Fibroblast of skin of back (primary cell): ENCODE results near the gene KLK10.

Experiments used
- DNase-seq: peaks from one replicate; pipeline ENCODE4 v3.0.0-alpha.2; 2013

Gene KLK10

GRCh38 chr19:51025809-51026553 is 6.5 kb upstream of the KLK10 start:
- DNase-seq, result no peak

- no peak for DNase-seq
Measured at GRCh38 chr19:51025401-51025800, 5.9 kb upstream of the KLK10 start.

DNA sequence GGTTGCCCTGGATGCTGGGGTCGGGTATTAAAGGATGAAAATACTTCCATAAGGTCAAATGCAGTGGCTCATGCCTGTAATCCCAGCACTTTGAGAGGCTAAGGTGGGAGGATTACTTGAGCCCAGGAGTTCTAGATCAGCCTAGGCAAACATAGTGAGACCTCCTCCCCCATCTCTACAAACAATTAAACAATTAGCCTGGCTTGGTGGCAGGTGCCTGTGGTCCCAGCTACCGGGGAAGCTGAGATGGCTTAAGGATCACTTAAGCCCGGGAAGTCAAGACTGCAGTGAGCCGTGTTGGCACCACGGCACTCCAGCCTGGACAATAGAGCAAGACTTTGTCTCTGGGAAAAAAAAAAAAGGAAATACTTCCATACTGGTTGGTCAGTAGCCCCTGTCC is 5.4 kb upstream of the KLK10 start:
- no peak for DNase-seq

DNA sequence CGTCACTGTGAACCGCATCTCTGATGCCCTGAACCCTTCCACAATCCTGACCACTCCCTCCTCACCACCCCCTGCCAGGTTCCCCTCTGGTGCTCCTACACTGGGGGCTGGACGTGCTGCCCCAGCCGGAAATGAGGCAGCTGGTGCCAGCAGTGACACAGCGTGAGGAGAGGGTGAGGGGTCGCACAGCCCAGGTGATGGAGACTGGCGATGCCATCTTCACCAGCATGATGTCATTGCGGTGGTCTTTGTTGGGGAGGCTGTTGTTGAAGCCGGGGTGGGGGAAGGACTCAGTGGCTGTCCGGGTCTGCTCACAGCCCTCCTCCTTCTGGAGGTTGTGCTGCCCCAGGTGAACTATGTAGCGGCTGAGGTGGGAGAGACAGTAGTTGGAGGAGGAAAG is 4.4 kb upstream of the KLK10 start:
- no peak for DNase-seq

GRCh38 chr19:51022526-51022925 is 3.0 kb upstream of the KLK10 start:
- no peak for DNase-seq

DNA sequence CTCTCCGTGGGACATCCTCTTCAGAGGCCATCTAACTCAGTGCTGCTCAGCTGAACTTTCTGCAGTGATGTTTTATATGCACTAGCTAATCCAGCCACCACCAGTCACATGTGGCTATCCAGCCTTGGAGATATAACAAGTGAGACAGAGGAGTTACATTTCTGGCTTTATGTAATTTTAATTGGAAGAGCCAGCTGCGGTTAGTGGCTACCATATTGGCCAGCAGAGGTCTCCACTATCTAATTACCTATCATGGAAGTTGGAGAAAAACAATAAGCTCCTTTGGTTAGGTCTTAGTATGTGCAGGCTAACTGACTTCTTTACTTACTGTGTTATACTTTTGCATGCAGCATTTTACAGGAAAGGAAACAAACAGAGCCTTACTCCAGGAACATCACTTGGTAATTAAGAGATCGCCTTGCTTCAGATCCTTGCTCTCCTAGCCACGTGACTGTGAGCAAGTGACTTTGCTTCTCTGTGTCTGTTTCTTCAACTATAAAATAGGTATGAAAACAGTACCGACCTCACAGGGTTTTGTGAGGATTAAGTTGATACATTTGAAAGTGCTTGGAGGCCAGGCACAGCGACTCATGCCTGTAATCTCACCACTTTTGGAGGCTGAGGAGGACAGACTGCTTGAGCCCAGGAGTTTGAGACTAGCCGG is 1.6 kb upstream of the KLK10 start:
- peak; percentile 32 for DNase-seq

DNA sequence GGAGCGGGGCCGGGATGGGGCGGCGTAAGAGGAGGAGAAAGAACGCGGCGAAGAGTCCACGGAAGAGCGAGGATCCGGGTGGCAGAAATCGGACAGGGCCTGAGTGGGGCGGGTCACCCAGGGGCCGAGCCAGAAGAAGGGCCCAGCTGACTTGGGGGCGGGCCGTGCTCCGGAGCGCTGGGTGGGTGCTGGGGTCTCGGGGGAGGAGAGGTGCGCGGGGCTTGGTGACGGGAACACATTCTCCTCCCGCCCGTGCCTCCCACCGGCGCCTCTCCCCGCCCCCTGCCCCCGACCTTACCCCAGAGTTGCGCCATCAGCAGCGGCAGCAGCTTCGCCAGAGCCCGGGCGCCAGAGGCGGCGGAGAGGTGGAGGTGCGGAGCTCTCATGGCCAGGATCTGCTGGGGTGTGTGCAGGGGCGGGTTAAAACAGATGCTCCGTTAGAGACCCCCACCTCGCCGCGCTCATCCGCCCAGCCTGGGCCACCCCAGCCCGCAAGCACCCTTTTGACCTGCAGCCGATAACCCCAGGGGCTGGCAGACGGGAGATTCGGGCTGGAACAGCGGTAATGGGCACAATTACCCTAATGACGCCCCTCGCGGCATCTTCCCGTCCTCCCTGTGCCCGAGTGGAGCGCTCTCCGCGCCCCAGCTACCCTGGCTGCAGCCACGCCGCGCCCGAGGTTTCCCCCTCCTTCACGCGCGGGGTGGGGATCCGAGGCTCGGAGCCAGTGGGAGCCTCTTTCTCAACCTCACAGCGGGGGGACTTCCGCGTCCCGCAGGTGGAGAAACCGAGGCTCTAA is 565 bp downstream of the KLK10 start:
- no peak for DNase-seq

DNA sequence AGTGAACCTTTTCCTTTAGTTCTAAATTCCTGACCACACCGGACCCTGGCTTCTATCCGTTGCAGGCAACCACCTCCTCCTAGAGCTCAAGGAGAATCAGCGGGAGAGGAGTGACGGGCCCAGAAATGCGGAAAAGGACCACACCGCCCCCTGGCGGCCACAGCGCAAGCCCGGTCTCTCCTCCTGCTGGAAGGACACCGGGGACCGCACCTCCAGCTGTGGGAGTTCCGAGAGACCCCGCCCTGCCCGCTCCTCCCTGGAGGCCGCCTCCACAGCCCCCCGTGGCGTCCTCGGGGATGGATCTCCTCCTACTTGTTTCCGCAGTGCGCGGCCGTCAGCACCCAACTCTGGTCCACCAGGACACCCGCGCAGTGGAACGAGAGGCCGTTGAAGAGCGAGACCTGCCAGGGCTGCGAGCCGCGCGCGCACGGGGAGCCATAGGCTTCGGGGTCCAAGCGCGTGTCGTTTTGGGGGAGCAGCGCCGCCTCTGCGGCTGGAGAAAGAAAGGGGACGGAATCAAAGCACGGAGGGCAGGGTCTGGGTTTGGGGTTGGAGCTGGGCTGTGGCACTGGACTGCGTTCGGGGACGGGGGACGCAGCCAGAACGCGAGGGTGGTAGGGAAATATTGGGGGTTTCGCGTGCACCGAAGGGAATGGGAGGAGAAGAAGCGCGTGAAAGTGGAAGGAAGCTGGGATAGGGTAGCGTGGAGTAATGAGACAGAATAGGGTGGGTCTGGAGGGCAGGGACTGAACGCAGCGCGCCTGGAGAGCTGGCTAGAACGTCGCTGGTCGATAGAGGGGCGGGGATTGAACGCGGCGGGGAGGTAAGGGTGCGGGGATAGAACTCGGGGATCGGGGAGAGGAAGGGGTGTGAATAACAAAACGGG is 2.5 kb downstream of the KLK10 start:
- peak; percentile 15 for DNase-seq

DNA sequence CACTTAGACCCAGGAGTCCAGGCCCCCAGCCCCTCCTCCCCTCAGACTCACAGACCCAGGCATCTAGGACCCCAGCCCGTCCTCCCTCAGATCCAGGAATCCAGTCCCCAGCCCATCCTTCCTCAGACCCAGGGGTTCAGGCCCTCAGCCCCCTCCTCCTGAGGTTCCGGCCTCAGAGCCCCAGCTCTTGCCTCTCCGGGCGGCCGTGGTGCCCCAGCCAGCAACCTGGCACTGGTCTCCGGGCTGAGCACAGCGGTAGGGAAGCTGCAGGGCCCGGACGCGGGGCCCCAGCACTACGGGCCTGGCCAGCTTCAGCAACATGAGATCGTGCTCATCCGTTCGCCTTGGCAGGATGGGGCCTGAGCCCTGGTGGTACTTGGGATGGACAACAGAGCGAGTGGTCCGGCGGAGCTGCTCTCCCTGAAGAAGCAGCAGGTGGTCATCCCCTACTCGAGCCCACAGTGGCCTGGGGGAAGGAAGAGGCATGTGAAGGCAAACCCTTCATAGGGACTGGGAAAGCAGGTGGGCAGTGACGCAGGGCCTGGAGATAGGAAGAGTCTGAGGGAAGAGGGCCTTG is 3.7 kb downstream of the KLK10 start:
- no peak for DNase-seq

DNA sequence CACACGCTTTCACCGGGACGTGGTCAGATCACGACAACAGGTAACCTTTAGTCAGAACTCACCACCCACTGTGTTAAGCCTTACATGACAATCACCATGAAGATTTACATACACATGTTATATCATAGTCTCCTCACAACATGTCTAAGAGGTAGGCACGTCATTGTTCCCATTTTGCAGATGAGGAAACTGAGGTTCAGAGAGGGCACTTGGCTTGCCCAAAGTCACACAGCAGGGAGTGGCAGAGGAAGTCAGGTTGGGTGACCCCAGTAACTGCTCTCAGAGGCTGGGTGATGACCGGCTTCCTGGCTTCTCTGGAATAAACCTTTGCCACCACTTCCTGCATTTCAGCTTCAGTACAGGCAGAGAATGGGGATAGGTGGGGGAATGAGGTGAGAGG is 5.3 kb downstream of the KLK10 start:
- no peak for DNase-seq

GRCh38 chr19:51012661-51013190 is 6.8 kb downstream of the KLK10 start:
- no peak for DNase-seq

GRCh38 chr19:51010066-51010795 is 9.3 kb downstream of the KLK10 start:
- DNase-seq, result no peak

DNA sequence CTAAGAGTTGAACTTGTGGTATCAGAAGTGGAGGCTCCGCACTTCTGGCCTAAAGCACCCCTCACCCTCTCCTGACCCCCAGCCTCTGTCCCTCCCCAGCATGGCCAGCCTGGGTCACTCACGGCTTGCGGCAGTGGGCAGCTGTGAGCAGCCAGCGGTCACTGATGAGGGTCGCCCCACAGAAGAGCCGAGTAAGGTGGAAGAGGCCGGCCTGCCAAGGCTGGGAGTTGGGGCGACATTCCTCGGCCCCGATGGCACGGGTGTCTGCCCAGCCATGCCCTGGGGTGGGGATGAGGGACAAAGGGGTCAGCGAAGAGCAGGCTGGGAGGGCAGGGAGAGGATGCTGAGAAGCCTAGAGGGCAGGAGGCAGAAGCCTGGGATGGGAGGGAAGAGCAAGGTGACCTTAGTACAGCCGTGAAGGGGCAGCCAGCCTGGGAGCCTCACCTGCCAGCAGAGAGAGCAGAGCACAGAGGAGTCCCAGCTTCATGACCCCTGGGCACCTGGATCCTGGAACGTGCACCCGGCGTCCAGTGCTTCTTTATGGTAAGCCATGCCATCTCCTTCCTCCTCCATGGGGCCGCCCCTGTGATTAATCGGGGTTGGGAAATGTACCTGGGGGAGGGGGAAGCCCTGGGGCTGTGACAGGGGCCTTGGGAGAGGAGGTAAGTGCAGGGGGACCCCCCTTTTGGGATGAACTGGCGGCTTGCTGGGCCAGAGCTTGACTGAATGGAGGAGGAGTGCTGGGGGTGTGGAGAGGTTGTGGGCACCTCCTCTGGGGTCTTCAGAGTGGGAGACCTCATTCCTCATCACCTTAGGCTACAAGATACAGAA is 10.2 kb downstream of the KLK10 start:
- DNase-seq, result no peak

DNA sequence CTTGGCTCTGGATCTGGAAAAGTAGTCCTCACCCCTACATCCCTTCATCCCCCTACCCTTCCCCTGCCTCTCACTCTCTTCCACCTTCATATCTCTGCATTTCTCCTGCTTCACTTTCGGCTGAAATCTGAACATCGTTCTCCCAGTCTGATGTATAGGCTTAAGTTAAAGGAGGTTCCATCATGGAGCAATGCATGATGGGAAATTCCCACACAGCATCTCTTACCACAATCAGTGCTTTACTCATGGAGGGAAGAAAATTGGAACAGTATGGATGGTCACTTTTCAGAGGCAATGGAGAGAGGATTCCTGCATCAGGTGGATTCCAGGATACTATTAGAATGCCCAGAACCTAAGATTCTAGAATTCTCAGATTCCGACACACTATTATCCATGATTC is 12.0 kb downstream of the KLK10 start:
- DNase-seq, result no peak

DNA sequence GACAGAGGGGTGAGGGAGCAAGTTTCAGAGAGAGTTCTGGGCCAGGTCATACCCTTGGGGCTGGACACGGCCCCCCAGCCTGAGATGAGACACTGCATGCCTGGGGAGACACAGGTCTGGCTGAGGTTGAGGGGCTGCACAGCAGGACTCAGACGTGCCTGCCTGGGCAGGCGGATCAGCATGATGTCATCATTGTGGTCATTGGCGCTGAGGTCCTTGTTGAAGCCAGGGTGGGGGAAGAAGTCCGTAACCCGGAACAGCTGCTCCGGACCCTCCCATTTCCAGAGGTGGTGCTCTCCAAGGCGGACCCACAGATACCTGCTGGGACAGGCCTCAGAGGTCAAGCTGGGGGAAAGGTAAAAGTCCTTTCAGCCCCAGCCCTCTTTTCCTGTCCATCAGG is 13.1 kb downstream of the KLK10 start:
- no peak for DNase-seq

GRCh38 chr19:51005248-51005647 is 14.3 kb downstream of the KLK10 start:
- no peak for DNase-seq

GRCh38 chr19:51003316-51003715 is 16.2 kb downstream of the KLK10 start:
- no peak for DNase-seq

- peak; percentile 2 for DNase-seq
Measured at GRCh38 chr19:51002542-51003311, 16.8 kb downstream of the KLK10 start.

DNA sequence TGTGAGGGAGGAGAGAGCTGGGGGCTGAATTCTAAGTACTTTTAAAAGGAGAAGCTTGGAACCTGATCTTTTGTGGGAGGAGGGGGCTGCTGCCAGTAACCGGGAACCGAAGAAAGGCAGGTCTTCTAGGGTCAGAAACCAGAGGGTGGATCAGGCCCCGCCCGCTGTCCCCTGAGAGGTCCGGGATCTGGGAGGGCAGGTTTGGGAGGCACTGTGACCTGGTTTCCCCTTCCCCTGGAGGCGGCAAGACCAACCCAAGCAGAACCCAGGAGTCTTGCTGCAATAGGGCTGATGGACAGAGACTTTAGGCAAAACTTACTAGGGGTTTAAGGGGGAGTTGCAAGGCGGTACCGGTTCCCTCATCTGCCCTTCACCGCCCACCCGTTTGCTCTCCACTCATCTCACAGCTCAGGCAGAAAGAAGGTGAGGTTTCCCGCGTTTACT is 17.4 kb downstream of the KLK10 start:
- no peak for DNase-seq
